GM18858 (cell line): ENCODE results near the gene DGKI.
A peak's percentile ranks its signal among the peaks of the same experiment; 100 is the strongest.

ENCODE experiments used
- ATAC-seq: cut with Tn5 transposase; IDR thresholded peaks from one replicate; pipeline ENCODE4 v1.9.1; 2021; ENCODE audit not compliant: unreplicated experiment

Gene DGKI

DNA sequence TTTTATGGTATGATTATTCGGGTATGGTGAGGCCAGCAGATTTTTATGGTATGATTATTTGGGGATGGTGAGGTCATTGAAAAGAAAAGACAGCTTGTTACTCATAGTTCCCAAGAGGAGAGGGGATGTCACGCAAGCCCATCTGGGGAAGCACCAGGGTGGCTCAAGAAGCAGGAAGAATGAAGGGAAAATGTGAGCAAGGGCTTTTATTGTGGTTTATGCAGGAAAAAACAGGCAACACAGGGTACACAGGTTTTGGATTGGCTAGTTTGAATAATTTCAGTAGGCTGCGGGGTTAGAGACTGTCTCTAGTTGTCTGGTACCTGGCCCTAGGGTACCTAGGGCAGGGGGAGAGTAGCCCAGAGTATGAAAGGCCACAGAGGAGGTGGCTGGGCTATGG lies 26.8 kb upstream of the DGKI start:
- ATAC-seq, result peak; percentile 32

- ATAC-seq, result no peak
Observed at GRCh38 chr7:137871170-137871915, 24.6 kb upstream of the DGKI start.

- no peak for ATAC-seq
Observed at GRCh38 chr7:137870684-137871083, 23.9 kb upstream of the DGKI start.

- ATAC-seq, result no peak
Observed at GRCh38 chr7:137870078-137870477, 23.3 kb upstream of the DGKI start.

DNA sequence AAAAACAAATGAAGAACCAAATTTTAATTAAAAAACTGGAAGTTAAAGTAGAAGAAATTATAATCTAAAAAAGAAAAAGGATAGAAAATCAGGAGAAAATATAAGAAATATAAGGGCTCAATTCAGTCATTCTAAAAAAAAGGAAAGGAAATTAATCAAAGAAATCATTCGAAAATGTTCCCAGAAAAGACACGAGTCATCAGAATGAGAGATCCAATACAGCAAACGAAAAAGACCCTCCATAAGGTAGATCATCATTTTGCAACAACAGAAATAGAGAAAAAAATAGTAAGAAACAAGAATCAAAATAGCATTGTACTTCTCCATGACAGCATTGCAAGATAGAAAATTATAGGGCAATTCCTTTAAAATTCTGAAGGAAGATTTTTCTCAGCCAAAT lies 22.5 kb upstream of the DGKI start:
- no peak for ATAC-seq

GRCh38 chr7:137867289-137867688 lies 20.5 kb upstream of the DGKI start:
- ATAC-seq, result no peak

- no peak for ATAC-seq
Observed at GRCh38 chr7:137865764-137866163, 19.0 kb upstream of the DGKI start.

GRCh38 chr7:137862964-137863363 lies 16.2 kb upstream of the DGKI start:
- no peak for ATAC-seq

- ATAC-seq, result no peak
Observed at GRCh38 chr7:137862358-137862757, 15.6 kb upstream of the DGKI start.

- ATAC-seq, result no peak
Observed at GRCh38 chr7:137860542-137860941, 13.8 kb upstream of the DGKI start.

GRCh38 chr7:137853053-137853452 lies 6.3 kb upstream of the DGKI start:
- ATAC-seq, result no peak

- no peak for ATAC-seq
Observed at GRCh38 chr7:137852108-137852507, 5.3 kb upstream of the DGKI start.

DNA sequence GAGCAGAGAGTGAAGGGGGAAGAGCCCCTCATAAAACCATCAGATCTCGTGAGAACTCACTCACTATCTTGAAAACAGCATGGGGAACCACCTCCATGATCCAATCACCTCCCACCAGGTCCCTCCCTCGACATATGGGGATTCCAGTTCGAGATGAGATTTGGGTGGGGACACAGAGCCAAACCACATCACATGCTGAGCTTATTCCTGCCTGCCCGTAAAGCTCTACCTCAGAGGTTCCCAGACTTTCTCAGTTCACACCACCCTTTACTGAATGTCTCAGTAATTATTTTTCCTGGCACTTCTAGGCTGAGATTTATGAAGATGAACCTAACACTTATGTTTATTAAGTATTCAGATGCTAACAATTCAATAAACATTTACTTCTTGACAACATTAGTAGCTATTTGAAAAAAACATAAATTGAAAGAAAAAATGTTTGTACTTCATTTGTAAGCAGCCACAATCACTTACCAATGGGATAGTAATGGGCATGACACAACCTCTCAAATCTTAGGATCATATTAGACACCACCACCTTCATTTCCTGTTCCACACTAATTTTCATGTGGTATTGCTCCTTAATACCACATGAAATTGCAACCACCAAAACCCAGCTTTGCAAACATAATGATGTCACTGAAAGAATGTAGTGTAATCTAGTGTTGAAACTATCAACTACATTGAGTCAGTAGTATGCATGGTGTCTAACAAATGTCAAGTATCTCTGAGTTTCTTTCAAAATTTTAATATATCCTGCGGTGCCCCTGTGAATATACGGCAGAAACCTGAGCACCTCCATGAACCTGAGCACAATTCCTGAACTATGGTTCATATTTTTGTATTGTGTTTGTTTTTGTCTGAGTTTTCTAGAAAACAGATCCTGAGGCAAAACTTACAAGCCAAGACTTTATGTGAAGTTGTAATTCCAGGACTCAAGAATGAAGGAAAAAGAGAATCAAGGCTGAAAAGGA lies 4.5 kb upstream of the DGKI start:
- no peak for ATAC-seq

- ATAC-seq, result no peak
Observed at GRCh38 chr7:137850571-137850970, 3.8 kb upstream of the DGKI start.

DNA sequence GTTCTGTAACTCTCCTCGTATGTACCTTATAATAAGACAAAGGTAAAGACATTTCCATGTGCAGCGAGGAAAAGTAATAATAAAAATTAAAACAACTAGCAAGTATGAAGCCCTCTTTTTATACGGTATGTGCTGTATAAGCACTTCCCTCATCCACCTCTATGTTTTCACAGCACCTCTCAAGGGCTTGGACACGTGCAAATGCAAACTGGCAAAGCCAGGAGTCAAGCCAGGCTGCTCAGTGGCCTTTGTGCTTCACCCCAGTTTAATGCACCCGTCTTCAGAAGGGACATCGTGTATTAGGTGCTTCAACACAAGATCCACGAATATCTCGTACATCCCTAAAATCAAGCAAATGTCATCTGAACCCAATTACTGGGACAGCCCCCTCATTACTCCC lies 1.3 kb upstream of the DGKI start:
- no peak for ATAC-seq

- no peak for ATAC-seq
Observed at GRCh38 chr7:137847568-137848050, 835 bp upstream of the DGKI start.

GRCh38 chr7:137846549-137846826 lies 286 bp downstream of the DGKI start:
- ATAC-seq, result no peak

- ATAC-seq, result no peak
Observed at GRCh38 chr7:137844677-137845425, 1.9 kb downstream of the DGKI start.

- no peak for ATAC-seq
Observed at GRCh38 chr7:137839903-137840779, 6.6 kb downstream of the DGKI start.

DNA sequence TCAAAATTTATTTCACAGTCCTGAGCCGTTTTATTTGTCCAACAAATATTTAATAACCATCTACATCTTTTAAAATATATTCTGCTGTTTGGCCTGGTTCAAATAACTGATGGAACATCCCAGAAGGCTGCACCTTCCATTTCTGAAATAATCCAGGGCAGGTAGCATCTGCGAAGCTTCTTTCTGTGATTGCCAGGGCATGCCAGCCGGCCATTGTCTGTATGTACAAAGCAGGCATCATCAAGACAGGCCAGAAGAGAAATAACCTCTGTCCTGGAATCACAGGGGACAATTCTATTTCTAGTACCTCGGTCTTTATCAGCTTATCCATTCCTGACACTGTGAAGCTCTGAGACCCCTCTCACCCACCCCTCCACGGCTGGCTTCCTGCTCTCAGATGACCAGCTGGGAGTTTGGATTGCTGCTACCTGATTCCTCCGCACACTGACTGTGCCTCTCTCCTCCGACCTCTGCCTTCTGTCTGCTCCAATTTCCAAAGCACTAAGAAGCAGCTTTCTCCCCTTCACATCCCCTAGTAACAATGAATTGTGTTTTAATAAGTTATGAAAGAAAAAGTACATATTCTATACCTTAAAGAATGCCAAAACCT lies 8.0 kb downstream of the DGKI start:
- ATAC-seq, result no peak
